Upper lobe of left lung (tissue), 6 donors: ENCODE measurements around the gene TCEANC2. TPM values are rescaled to one million over a fixed set of nuclear protein-coding genes. Genes with fewer than 3 reads are reported as not detected.

ENCODE experiments used
- ATAC-seq, 2 donors: fragments of 200-7000 bp; cut with Tn5 transposase; one replicate each; pipeline ENCODE4 v1.9.1; 2022; ENCODE audit warnings: mild to moderate bottlenecking in 2 of 2, moderate library complexity in 2 of 2; ENCODE audit not compliant: low FRiP score in 2 of 2
- DNase-seq, 2 donors: peaks; one replicate each; pipeline ENCODE4 v3.0.0-alpha.2; 2019 to 2020
- H3K27ac ChIP-seq, 4 donors: fragments of 200-600 bp; sonication (generic); one replicate each; pipeline ENCODE4 v1.5.1; 2016 to 2019
- H3K27me3 ChIP-seq, 4 donors: fragments of 200-600 bp; sonication (generic); one replicate each; pipeline ENCODE4 v1.5.1; 2017 to 2019
- H3K36me3 ChIP-seq, 4 donors: fragments of 200-600 bp; sonication (generic); one replicate each; pipeline ENCODE4 v1.5.1; 2016 to 2019
- H3K4me1 ChIP-seq, 4 donors: fragments of 200-600 bp; sonication (generic); one replicate each; pipeline ENCODE4 v1.5.1; 2018 to 2019
- H3K4me3 ChIP-seq, 4 donors: fragments of 200-600 bp; sonication (generic); one replicate each; pipeline ENCODE4 v1.5.1; 2017 to 2019; ENCODE audit warnings: mild to moderate bottlenecking in 2 of 4, moderate library complexity in 1 of 4
- H3K9me3 ChIP-seq, 4 donors: fragments of 200-600 bp; sonication (generic); one replicate each; pipeline ENCODE4 v1.5.1; 2018 to 2019
- EP300 ChIP-seq, 4 donors: sonication (generic); formaldehyde crosslinking; IDR thresholded peaks; one replicate each; pipeline ENCODE4 v1.5.1; 2017; ENCODE audit warnings: antibody characterized with exemption in 4 of 4, control low read depth in 2 of 4
- POLR2A ChIP-seq, 4 donors: fragments of 450-650 bp; IDR thresholded peaks; one replicate each; pipeline ENCODE4 v1.5.1; 2016 to 2017; ENCODE audit warnings: antibody characterized with exemption in 4 of 4, mild to moderate bottlenecking in 2 of 4
- POLR2AphosphoS5 ChIP-seq, 2 donors: sonication (generic); formaldehyde crosslinking; IDR thresholded peaks; one replicate each; pipeline ENCODE4 v1.5.1; 2017; ENCODE audit warnings: antibody characterized with exemption in 2 of 2
- WGBS, 2 donors: methylation state at CpG; one replicate each; pipeline ENCODE4 v1.1.5; 2017 to 2018; 5-methylcytosine and 5-hydroxymethylcytosine counted together
- total RNA-seq, 6 donors: library from RNA; depleted of rRNA in 4 of 6; stranded (reverse); fragments of >200 nt in 4 of 6; gene quantifications; one replicate each; pipeline versions ENCODE4 v1.1.0 to v1.2.1, GENCODE V29; 2016 to 2021
- TF ChIP-seq, protein P1 (sequence below), 6 experiments: fragments of 450-650 bp in 4 of 6; fragments of 200-600 bp in 2 of 6; sonication (generic) in 2 of 6; IDR thresholded peaks; one replicate each; pipeline ENCODE4 v1.5.1; 2016 to 2019; ENCODE audit warnings: antibody characterized with exemption in 6 of 6
- donor health status: DM: no; HTN: no; CAD: no; lungs with moderate emphysema.
- donor health status: DM: no; HTN: yes; CAD: no; lungs with severe emphysema.

TCEANC2 gene
- total RNA-seq, 6 donors from 2014 or later: 2.0 to 11.5 (median 4.6) TPM

DNA sequence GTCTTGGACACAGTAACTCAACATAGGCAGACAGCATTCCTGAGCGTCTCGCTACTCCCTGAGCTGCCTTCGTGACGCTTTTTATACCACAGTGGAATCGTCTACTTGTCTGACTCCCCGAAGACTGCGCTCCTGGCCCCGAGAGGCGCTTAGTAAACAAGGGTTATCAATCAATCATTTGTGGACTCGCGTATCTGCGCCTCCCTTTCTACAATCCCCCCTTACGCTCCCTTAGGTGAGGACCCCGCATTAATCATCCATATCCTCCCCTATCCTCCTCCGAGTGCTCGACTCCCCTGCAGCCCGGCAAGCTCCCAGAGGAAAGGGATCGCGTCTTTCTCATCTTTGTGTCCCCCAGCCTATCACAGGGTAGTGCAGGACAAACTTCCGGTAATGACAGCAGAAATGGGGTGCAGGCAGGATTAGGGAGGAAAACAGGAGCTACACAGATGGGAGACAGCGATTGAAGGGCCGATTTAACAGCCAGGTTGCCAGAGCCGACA, 926 bp upstream of the TCEANC2 start:
- no peaks in the 10 kb centered on the region for H3K27me3 ChIP-seq
- peak; percentile 50 to 52 for ATAC-seq
- peak overlapping the region; percentile 67 to 95 (median 90) for H3K4me3 ChIP-seq
- DNase-seq: peak in 1 of 2 donors; percentile 41
- H3K9me3 ChIP-seq: no peaks in the 10 kb centered on the region
- H3K27ac ChIP-seq: peak overlapping the region; percentile 96 to 99 (median 98)
- H3K36me3 ChIP-seq: no peaks in the 10 kb centered on the region
- WGBS, 2 donors: 0% methylated on average over 14 to 23 of the region's 23 CpGs
- H3K4me1 ChIP-seq: peaks cover 48 to 65% (median 50%) of the 10 kb centered on the region in 4 donors
- TF ChIP-seq, protein P1, sequence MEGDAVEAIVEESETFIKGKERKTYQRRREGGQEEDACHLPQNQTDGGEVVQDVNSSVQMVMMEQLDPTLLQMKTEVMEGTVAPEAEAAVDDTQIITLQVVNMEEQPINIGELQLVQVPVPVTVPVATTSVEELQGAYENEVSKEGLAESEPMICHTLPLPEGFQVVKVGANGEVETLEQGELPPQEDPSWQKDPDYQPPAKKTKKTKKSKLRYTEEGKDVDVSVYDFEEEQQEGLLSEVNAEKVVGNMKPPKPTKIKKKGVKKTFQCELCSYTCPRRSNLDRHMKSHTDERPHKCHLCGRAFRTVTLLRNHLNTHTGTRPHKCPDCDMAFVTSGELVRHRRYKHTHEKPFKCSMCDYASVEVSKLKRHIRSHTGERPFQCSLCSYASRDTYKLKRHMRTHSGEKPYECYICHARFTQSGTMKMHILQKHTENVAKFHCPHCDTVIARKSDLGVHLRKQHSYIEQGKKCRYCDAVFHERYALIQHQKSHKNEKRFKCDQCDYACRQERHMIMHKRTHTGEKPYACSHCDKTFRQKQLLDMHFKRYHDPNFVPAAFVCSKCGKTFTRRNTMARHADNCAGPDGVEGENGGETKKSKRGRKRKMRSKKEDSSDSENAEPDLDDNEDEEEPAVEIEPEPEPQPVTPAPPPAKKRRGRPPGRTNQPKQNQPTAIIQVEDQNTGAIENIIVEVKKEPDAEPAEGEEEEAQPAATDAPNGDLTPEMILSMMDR (IDR thresholded peaks at IDR 0.05): no peak
- no peak for TF ChIP-seq EP300 (IDR thresholded peaks at IDR 0.05)
- TF ChIP-seq POLR2A (IDR thresholded peaks at IDR 0.05): no peak
- TF ChIP-seq POLR2AphosphoS5 (IDR thresholded peaks at IDR 0.05): no peak

DNA sequence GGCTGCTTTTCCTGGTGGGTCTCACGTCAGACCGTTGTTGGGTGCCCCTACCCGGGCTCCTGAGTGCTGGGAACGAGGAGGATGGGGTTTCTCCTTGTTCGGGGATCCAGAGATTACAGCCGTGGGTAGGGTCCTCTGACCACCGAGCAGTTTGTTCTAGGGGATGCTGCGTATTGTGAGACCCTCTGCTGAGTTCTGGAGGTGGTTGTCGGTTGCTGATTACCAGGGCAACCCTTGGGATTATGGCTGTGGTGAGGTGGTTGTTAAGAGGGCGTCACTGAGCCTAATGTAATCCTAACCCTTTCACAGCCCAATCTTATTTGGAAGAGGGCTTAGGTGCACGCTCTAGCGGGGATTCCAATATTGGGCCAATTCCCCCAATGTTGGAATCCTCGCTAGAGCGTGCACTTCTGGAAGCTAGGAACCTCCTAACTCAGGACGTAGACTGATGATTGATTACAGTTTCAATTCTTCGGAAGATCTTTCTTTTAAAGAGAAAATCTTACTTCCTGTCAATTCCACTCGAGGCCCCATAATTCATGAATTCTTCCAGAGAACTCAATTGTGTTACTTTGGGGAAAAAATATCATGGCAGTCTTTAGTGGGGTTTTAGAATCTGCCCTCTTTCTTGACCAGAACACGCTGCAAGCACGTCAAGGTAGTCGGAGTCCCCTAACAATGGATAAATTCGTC, 483 bp downstream of the TCEANC2 start:
- peak in 1 of 2 donors; percentile 3 for ATAC-seq
- TF ChIP-seq, protein P1 (IDR thresholded peaks at IDR 0.05): no peak
- TF ChIP-seq POLR2AphosphoS5 (IDR thresholded peaks at IDR 0.05): no peak
- no peak for TF ChIP-seq EP300 (IDR thresholded peaks at IDR 0.05)
- peak in 1 of 4 donors; percentile 48 for TF ChIP-seq POLR2A (IDR thresholded peaks at IDR 0.05)
- H3K27me3 ChIP-seq: no peaks in the 10 kb centered on the region
- 7 to 12% methylated on average over 14 to 21 of the region's 21 CpGs for whole genome bisulfite sequencing, 2 donors
- H3K4me3 ChIP-seq: peak overlapping the region; percentile 47 to 95 (median 90)
- no peaks in the 10 kb centered on the region for H3K36me3 ChIP-seq
- no peaks in the 10 kb centered on the region for H3K9me3 ChIP-seq
- peaks cover 35 to 51% (median 42%) of the 10 kb centered on the region in 4 donors for H3K4me1 ChIP-seq
- no peak for DNase-seq
- peak overlapping the region; percentile 96 to 99 (median 98) for H3K27ac ChIP-seq

DNA sequence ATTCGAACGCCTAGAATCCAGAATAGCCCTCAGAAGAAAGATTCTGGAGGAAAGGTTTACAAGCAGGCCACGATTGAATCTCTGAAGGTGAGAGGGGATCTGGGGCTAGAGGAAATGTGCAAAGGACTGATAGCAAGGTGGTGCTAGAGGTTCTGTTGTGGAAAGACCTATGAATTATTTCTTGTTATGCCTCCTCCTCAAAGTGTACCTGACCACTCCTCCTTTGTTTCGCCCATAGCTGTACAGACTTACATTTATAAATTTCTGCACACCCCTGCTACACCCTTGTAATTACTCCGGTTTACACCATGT, 986 bp downstream of the TCEANC2 start:
- ATAC-seq (no peak), DNase-seq (no peak)
- peak overlapping the region in 2 of 4 donors; percentile 96 to 97 for H3K27ac ChIP-seq
- no peaks in the 10 kb centered on the region for H3K36me3 ChIP-seq
- no peaks in the 10 kb centered on the region for H3K27me3 ChIP-seq
- peaks cover 30 to 46% (median 36%) of the 10 kb centered on the region in 4 donors for H3K4me1 ChIP-seq
- no peaks in the 10 kb centered on the region for H3K9me3 ChIP-seq
- WGBS, 2 donors: 42 to 43% methylated on average over 5 of the region's 5 CpGs
- no peak for TF ChIP-seq POLR2AphosphoS5 (IDR thresholded peaks at IDR 0.05)
- no peak for TF ChIP-seq EP300 (IDR thresholded peaks at IDR 0.05)
- TF ChIP-seq, protein P1 (IDR thresholded peaks at IDR 0.05): no peak
- no peak for TF ChIP-seq POLR2A (IDR thresholded peaks at IDR 0.05)
- peak overlapping the region in 3 of 4 donors; percentile 88 to 95 (median 91) for H3K4me3 ChIP-seq

DNA sequence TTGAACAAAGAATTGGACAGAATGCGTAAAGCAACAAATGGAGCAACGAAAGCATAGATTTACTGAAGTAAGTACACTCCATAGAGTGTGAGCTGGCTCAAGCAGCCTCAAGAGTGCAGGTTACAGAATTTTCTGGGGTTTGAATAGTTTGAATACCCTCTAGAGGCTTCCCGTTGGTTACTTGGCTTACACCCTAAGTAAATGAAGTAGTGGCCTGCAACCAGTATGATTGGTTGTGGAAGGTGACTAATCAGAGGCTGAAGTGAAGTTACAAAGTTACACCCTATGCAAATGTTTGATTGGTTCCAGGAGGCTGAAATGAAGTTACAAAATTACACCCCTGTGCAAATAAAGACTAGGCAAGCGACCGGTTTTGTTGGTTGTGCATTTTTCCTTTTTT, 10.9 kb downstream of the TCEANC2 start:
- TF ChIP-seq POLR2A (IDR thresholded peaks at IDR 0.05): no peak
- TF ChIP-seq POLR2AphosphoS5 (IDR thresholded peaks at IDR 0.05): no peak
- TF ChIP-seq, protein P1 (IDR thresholded peaks at IDR 0.05): no peak
- TF ChIP-seq EP300 (IDR thresholded peaks at IDR 0.05): no peak
- no peak for DNase-seq
- Histone ChIP-seq H3K9me3 (no peaks in the 10 kb centered on the region), H3K4me3 (no peak overlapping the region), H3K27ac (no peak overlapping the region), H3K36me3 (no peaks in the 10 kb centered on the region), H3K27me3 (no peaks in the 10 kb centered on the region), H3K4me1 (no peaks in the 10 kb centered on the region)
- 68 to 86% methylated on average over 5 of the region's 5 CpGs for WGBS, 2 donors
- ATAC-seq: no peak
